ENCODE data around the gene KCNK13.
A peak's percentile ranks its signal among the peaks of the same experiment; 100 is the strongest.
"Not testable (repeated sequence)": the region's sequence is repeated elsewhere in the genome, so short reads cannot be mapped to it uniquely, and the experiment has no call there.

Gene KCNK13

GRCh38 chr14:90060965-90061684 lies 669 bp upstream of the KCNK13 start:
- DNase-seq (ENCODE audit: low read depth): no peak

DNA sequence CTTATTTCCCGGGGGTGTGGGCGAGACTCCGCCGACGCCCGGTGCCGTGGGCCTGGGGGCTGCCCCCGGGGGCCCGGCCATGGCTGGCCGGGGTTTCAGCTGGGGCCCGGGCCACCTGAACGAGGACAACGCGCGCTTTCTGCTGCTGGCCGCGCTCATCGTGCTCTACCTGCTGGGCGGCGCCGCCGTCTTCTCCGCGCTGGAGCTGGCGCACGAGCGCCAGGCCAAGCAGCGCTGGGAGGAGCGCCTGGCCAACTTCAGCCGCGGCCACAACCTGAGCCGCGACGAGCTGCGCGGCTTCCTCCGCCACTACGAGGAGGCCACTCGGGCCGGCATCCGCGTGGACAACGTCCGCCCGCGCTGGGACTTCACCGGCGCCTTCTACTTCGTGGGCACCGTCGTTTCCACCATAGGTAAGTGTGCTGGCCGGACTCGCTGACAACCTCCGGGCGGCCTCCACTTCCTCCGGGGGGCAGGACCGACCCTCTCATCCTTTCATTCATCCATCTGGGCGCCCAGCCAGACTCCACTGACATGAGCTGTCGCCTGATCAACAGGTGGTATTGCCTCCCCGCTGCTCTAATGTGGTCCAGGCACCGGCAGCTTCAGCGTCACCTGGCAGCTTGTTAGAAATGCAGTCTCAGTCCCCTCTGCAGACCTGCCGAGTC lies 467 bp downstream of the KCNK13 start:
- DNase-seq (ENCODE audit: low read depth): no peak

DNA sequence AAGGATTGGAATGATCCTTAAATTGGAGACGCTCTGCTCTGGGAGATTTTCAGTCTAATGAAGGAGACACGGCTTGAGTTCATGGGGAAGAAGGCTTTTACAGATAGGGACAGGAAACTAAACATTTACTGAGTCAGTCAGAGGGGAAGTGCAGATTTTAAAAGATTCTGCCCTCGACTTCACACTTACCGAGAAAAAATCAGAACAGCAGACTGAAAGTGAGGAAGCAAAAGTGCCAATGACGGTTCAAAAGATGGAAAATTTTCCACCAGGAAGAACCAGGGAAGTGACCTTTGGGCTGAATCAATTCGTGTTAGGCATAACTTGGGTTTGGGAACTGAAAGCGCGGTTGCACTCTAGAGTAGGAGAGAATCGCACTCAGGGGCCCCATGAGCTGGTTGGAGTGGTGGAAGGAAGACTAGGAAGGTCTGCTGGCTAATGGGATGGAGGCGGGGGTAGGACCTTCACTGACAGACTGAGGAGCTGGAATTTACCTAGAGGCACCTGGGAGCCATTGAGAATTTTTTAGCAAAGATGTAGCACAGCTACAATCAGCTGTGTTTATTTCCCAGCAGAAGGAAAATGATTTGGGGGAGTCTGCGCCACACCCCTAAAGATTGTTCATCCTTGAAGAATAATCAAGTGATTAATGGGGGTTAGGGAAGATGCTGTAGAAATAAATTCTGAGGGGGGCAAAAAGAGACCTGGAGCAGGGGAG lies 1.2 kb downstream of the KCNK13 start:
- DNase-seq (ENCODE audit: low read depth): no peak

DNA sequence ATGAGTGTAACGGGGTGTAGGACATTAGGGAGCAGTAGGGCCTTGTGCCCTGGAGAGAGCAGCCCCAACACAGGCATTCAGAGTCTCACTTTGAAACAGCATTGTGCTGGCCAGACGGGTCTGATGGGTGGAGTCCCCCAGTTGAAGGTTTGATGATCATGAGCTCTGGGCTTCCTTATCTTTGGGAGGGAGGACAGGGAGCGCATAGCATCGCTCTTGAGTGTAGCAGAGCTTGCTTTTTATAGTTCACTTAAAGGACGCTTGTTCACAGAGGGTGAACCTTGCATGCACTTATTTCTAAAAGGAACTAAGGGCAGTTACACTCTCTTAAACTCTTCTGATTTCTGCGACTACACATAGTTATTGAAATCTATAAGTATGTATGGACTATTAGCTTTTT lies 10.6 kb downstream of the KCNK13 start:
- no peak for DNase-seq (ENCODE audit: low read depth)

- DNase-seq (ENCODE audit: low read depth): no peak
Observed at GRCh38 chr14:90079576-90079975, 17.8 kb downstream of the KCNK13 start.

- DNase-seq (ENCODE audit: low read depth): peak; percentile 45
Observed at GRCh38 chr14:90087433-90087832, 25.6 kb downstream of the KCNK13 start.

- no peak for DNase-seq (ENCODE audit: low read depth)
Observed at GRCh38 chr14:90088176-90088575, 26.4 kb downstream of the KCNK13 start.

DNA sequence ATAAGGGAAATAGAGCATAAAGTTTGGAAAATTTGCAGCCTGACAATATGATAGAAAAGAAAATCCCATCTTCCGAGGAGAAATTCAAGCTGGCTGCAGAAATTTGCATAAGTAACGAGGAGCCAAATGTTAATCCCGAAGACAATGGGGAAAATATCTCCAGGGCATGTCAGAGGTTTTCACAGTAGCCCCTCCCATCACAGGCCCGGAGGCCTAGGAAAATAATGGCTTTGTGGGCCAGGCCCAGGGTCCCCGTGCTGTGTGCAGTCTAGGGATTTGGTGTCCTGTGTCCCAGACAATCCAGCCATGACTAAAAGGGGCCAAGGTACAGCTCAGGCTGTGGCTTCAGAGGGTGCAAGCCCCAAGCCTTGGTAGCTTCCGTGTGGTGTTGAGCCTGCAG lies 27.7 kb downstream of the KCNK13 start:
- DNase-seq (ENCODE audit: low read depth): not testable (repeated sequence)

GRCh38 chr14:90091393-90091792 lies 29.6 kb downstream of the KCNK13 start:
- DNase-seq (ENCODE audit: low read depth): peak; percentile 90

- DNase-seq (ENCODE audit: low read depth): peak; percentile 67
Observed at GRCh38 chr14:90093942-90094595, 32.3 kb downstream of the KCNK13 start.

GRCh38 chr14:90095096-90095495 lies 33.3 kb downstream of the KCNK13 start:
- DNase-seq (ENCODE audit: low read depth): no peak

GRCh38 chr14:90096566-90096965 lies 34.8 kb downstream of the KCNK13 start:
- DNase-seq (ENCODE audit: low read depth): no peak

GRCh38 chr14:90103808-90104207 lies 42.0 kb downstream of the KCNK13 start:
- no peak for DNase-seq (ENCODE audit: low read depth)

- no peak for DNase-seq (ENCODE audit: low read depth)
Observed at GRCh38 chr14:90105756-90106155, 44.0 kb downstream of the KCNK13 start.

- DNase-seq (ENCODE audit: low read depth): no peak
Observed at GRCh38 chr14:90107789-90108188, 46.0 kb downstream of the KCNK13 start.

DNA sequence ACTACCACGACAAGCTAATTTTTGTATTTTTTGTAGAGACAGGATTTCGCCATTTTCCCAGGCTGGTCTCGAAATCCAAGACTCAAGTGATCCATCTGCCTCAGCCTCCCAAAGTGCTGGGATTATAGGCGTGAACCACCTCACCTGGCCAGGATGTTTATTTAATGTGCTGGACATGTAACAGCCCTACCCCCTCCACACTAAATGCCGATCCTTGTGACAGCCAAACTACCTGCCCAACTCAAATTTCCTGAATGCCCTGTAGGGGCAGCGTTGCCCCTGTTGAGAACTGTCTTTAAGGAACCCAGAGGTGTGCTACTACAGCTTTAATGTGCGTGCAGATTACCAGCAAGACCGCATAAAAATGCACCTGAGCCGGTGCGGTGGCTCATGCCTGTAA lies 48.1 kb downstream of the KCNK13 start:
- DNase-seq (ENCODE audit: low read depth): no peak

DNA sequence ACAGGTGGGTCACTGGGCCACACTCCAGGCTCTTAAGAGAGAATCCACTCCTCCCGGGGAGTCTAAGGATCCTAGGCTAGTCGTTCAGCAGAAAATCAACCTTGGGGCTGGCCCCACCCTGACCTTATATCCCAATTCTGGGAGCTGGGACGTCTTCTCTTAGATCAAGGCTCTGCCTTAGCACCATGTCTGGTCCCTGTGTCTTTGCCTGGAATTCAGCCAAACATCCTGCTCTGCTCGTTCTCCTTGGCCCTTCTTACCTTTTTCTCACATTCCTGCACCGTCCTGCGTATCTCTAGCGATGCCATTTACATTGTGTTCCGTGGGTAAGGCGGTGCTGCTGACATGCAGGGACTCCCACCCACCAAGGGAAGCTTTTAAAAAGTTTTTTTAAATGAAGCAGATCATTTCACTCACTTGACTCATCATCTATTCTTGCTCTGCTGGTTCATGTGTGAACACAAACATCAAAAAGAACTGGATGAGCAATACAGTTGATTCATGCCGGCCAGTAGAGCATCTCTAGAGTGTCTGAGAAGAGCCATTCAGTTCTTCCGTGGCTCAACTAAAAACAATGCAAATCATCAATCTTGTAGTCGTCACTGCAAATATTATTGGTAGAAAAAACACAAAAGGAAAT lies 50.2 kb downstream of the KCNK13 start:
- DNase-seq (ENCODE audit: low read depth): peak; percentile 82

DNA sequence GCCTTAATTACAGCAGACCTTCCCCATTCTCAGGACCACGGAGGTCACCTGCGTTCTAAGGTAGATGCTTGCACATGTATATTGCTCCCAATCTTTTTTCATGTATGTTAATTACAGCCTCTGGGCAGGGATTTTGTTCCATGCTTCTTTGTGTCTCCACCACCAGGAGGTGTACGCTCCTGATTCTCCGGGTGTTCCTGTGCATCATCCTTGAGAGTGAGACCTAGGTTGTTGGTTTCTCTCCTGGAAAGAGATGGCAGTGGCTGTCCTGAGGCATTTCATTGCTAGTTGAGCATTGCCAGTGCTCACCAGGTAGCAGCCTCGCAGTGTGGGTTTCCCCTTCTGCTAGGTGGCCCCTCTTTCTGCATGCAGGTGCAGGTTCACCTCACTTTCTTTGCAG lies 52.8 kb downstream of the KCNK13 start:
- no peak for DNase-seq (ENCODE audit: low read depth)

- DNase-seq (ENCODE audit: low read depth): no peak
Observed at GRCh38 chr14:90115780-90116179, 54.0 kb downstream of the KCNK13 start.

- no peak for DNase-seq (ENCODE audit: low read depth)
Observed at GRCh38 chr14:90116444-90116843, 54.6 kb downstream of the KCNK13 start.

GRCh38 chr14:90118027-90118426 lies 56.2 kb downstream of the KCNK13 start:
- no peak for DNase-seq (ENCODE audit: low read depth)

DNA sequence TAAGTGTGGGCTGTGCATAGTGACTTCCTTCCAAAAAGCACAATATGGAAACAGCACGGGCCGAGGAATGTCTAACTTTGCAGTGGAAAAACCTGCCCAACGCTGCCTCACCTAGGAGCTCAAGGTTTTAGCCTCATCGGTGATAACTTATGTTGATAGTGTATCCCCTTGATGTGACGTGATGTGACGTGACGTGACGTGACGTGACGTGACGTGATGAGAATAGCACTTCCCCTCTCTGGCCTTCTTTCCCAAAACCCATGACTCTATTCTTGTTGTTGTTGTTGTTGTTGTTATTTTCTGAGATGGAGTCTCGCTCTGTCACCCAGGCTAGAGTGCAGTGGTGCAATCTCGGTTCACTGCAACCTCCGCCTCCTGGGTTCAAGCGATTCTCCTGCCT lies 64.5 kb downstream of the KCNK13 start:
- no peak for DNase-seq (ENCODE audit: low read depth)

All from EH (cell line).